Erythroblast (primary cell): ENCODE data around the gene ATG16L1.

Experiments
- GATA1 ChIP-seq: IDR thresholded peaks from 2 replicates; pipeline ENCODE4 v1.6.1; 2011; ENCODE audit warnings: low read depth, mild to moderate bottlenecking, control low read depth, low read length, moderate library complexity
- POLR2A ChIP-seq: IDR thresholded peaks from 2 replicates; pipeline ENCODE4 v1.6.1; 2011; ENCODE audit warnings: mild to moderate bottlenecking, low read length

- no peak for TF ChIP-seq POLR2A
- TF ChIP-seq GATA1, result no peak
Measured at GRCh38 chr2:233270951-233271350, 19.5 kb downstream of the ATG16L1 start.
